Retinal pigment epithelial cell (primary cell): ENCODE results near the gene JAML.

Source experiments
- DNase-seq: peaks from one replicate; pipeline ENCODE4 v3.0.0-alpha.2; 2010; ENCODE audit warnings: low read depth
- H3K4me3 ChIP-seq: 2 replicates; pipeline ENCODE4 v1.5.1; 2011; ENCODE audit warnings: mild to moderate bottlenecking, low read length, control low read depth, moderate library complexity
- CTCF ChIP-seq: conservative IDR thresholded peaks from 2 replicates; pipeline ENCODE4 v1.5.1; 2011; ENCODE audit warnings: low read depth, low read length, control low read depth, inconsistent platforms

Gene JAML

DNA sequence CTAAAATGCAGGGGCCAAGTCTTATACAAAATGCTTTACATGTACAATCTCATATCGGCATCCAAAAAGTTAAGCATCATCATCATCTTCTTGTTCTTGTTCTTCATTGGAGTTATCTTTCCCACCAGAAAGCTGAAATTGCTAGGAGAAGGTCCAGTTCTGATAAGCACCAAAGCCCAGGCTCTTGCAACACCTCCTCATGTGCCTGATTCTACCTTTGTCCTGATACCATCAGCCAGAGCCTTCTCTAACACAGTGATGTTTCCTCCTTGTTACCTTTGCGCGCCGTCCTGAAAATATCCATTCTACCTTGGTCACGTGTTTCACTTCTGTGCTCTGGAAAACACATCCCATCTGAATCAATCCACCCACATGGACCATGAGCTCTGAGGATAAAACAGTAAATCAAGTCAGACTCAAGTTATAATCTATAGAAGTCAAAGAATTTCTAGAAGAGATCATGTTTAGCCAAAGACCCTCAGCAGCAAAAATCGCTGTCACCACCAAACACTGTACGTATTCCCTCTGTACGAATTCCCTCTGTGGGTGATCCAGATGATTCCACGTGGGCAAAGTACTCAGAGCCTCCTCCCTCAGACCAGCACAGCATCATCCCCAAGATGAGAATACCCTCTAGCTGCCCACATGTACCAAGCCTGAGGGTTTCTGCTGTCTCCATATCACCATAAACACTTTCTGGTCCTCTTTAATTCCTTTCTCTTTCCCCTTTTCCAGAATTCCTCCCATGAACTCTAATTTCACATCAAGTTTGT lies 19.0 kb downstream of the JAML start:
- no peak for TF ChIP-seq CTCF
- no peak for DNase-seq
- no peak overlapping the region for H3K4me3 ChIP-seq

- DNase-seq, result no peak
- TF ChIP-seq CTCF, result no peak
- no peak overlapping the region for H3K4me3 ChIP-seq
These were observed 22.0 kb downstream of the JAML start for GRCh38 chr11:118202599-118203422.

GRCh38 chr11:118201966-118202365 lies 22.8 kb downstream of the JAML start:
- DNase-seq, result no peak
- no peak overlapping the region for H3K4me3 ChIP-seq
- TF ChIP-seq CTCF, result no peak

DNA sequence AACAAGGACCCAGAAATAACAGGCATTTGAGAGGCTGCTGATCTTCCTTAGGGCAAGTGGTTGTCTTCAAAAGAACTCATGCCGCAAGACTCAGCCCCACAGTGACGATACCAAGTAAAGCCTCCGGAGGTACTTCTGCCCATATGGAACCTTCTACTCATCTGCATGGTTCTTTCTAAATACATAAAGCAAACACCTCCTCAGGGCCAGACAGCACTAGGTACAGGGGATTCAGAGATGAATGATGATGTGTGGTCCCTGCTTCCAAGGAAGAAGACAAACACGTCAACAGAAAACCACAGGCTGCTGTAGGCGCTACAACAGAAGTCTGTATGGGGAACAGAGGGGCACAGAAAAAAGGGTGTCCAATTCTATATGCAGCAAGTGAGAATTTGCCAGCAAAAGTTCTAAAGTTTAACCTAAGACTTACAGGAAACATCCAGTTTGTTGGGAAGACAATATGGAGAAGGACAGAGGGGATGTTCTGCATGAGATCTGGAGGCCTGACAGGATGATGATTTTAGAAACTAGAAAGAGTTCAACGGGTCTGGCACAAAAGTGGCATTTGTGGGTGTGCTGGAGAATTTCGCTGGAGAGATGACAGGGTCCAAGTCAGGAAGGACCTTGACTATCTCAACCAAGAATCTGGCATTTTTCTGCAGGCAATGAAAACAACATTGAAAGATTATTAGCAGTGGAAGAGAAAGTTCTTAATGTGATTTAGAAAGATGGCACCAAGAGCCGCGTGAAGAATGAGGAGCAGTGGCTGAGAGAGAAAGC lies 23.7 kb downstream of the JAML start:
- no peak for TF ChIP-seq CTCF
- no peak for DNase-seq
- no peak overlapping the region for H3K4me3 ChIP-seq

- no peak overlapping the region for H3K4me3 ChIP-seq
- no peak for TF ChIP-seq CTCF
These were observed 24.3 kb downstream of the JAML start for GRCh38 chr11:118200497-118200896.

DNA sequence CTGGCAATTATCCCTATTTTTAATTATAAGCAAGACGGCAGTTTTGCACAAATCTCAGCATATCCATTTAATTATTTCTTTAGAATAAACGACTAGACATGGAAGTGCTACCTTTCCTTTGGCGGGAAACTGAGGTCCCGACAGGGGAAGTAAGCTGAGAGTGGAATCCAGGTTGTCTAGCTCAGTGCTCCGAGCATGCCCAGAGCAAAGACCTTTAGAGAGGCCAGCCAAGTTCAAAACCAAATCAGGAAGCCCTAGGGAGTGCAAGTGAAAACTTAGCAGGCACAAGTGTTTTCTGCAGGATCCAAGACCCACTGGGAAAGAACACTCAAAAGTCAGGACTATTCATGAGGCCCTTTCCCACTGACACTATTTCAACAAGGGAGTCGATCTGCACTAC lies 25.7 kb downstream of the JAML start:
- H3K4me3 ChIP-seq, result no peak overlapping the region
- TF ChIP-seq CTCF, result no peak
- no peak for DNase-seq

More at GRCh38 chr11:118200497-118200896, 24.3 kb downstream of the JAML start:
- DNase-seq, result no peak
